GM19351 (cell line): ENCODE results near the gene SH3BP4.

ENCODE experiments used
- ATAC-seq: cut with Tn5 transposase; IDR thresholded peaks from one replicate; pipeline ENCODE4 v1.9.1; 2021; ENCODE audit warnings: mild to moderate bottlenecking, moderate library complexity; ENCODE audit not compliant: unreplicated experiment

SH3BP4 gene

GRCh38 chr2:234951664-234952269, at the start of gene SH3BP4:
Gene SH3BP4 (plus strand): TSS chr2:234952017. CDS start chr2:235035003, 82,986 bp downstream.
- ATAC-seq, result no peak

GRCh38 chr2:234904785-234905184, 47.0 kb upstream of the SH3BP4 start:
- no peak for ATAC-seq

- ATAC-seq, result no peak
These were observed 46.1 kb upstream of the SH3BP4 start for GRCh38 chr2:234905547-234906265.

GRCh38 chr2:234910186-234910679, 41.6 kb upstream of the SH3BP4 start:
- no peak for ATAC-seq

- no peak for ATAC-seq
These were observed 40.5 kb upstream of the SH3BP4 start for GRCh38 chr2:234911271-234911670.

GRCh38 chr2:234912437-234912836, 39.4 kb upstream of the SH3BP4 start:
- ATAC-seq, result no peak

GRCh38 chr2:234913208-234913626, 38.6 kb upstream of the SH3BP4 start:
- ATAC-seq, result no peak

- no peak for ATAC-seq
These were observed 37.3 kb upstream of the SH3BP4 start for GRCh38 chr2:234914371-234915154.

- ATAC-seq, result no peak
These were observed 35.1 kb upstream of the SH3BP4 start for GRCh38 chr2:234916674-234917073.

GRCh38 chr2:234917211-234917975, 34.4 kb upstream of the SH3BP4 start:
- no peak for ATAC-seq

GRCh38 chr2:234919711-234920110, 32.1 kb upstream of the SH3BP4 start:
- no peak for ATAC-seq

- ATAC-seq, result no peak
These were observed 31.0 kb upstream of the SH3BP4 start for GRCh38 chr2:234920836-234921235.

GRCh38 chr2:234929002-234929401, 22.8 kb upstream of the SH3BP4 start:
- no peak for ATAC-seq

- ATAC-seq, result no peak
These were observed 21.4 kb upstream of the SH3BP4 start for GRCh38 chr2:234930397-234930796.

GRCh38 chr2:234931371-234931770, 20.4 kb upstream of the SH3BP4 start:
- ATAC-seq, result no peak

GRCh38 chr2:234932591-234933168, 19.1 kb upstream of the SH3BP4 start:
- no peak for ATAC-seq

GRCh38 chr2:234935311-234935710, 16.5 kb upstream of the SH3BP4 start:
- ATAC-seq, result no peak

- ATAC-seq, result no peak
These were observed 12.2 kb upstream of the SH3BP4 start for GRCh38 chr2:234939576-234939975.

- ATAC-seq, result no peak
These were observed 11.8 kb upstream of the SH3BP4 start for GRCh38 chr2:234939996-234940395.

GRCh38 chr2:234940527-234940926, 11.3 kb upstream of the SH3BP4 start:
- ATAC-seq, result no peak
